Cardiac fibroblast (primary cell): ENCODE data around the gene PTCSC3.

Experiments used
- DNase-seq, 2 donors: peaks; one replicate each; pipeline versions ENCODE4 v3.0.0 to v3.0.0-alpha.2; 2010; ENCODE audit warnings: low read depth in 2 of 2
- H3K4me3 ChIP-seq, 2 donors: replicated peaks in 1 of 2; 1 replicate in 1 of 2; 2 replicates in 1 of 2; pipeline ENCODE4 v1.5.1; 2011; ENCODE audit warnings: low read depth in 2 of 2, low read length in 2 of 2, mild to moderate bottlenecking in 2 of 2, moderate library complexity in 1 of 2
- TF ChIP-seq, protein P1 (sequence below): IDR thresholded peaks from one replicate; pipeline ENCODE4 v1.5.1; 2011; ENCODE audit warnings: low read depth, mild to moderate bottlenecking, low read length, inconsistent platforms

Gene PTCSC3

GRCh38 chr14:36181417-36181816 is 4.9 kb upstream of the PTCSC3 start:
- TF ChIP-seq, protein P1, sequence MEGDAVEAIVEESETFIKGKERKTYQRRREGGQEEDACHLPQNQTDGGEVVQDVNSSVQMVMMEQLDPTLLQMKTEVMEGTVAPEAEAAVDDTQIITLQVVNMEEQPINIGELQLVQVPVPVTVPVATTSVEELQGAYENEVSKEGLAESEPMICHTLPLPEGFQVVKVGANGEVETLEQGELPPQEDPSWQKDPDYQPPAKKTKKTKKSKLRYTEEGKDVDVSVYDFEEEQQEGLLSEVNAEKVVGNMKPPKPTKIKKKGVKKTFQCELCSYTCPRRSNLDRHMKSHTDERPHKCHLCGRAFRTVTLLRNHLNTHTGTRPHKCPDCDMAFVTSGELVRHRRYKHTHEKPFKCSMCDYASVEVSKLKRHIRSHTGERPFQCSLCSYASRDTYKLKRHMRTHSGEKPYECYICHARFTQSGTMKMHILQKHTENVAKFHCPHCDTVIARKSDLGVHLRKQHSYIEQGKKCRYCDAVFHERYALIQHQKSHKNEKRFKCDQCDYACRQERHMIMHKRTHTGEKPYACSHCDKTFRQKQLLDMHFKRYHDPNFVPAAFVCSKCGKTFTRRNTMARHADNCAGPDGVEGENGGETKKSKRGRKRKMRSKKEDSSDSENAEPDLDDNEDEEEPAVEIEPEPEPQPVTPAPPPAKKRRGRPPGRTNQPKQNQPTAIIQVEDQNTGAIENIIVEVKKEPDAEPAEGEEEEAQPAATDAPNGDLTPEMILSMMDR = no peak
- no peak for DNase-seq
- no peak overlapping the region for H3K4me3 ChIP-seq

- H3K4me3 ChIP-seq = no peak overlapping the region
- no peak for DNase-seq
- TF ChIP-seq, protein P1 = no peak
Measured at GRCh38 chr14:36177489-36177888, 967 bp upstream of the PTCSC3 start.

GRCh38 chr14:36174767-36175424 is 1.6 kb downstream of the PTCSC3 start:
- H3K4me3 ChIP-seq = no peak overlapping the region
- TF ChIP-seq, protein P1 = no peak
- DNase-seq = no peak

DNA sequence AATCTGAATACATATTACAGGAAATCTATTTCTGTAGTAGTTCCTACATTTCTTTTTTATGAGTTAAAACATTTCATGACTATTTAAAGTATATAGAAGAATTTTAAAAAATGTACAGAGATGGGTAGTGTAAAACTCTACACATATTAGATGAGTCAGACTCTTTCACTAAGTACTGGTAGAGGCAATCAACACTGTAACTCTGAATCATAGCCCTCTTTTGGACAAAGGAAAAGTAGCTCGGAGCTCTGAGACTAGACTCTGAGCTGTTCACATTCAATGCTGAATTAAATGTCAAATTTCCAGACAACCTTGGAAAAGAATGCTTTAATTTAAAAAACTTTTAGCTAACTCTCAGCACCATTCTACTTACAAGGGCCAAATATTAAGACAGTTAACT is 3.4 kb downstream of the PTCSC3 start:
- H3K4me3 ChIP-seq = no peak overlapping the region
- DNase-seq = no peak
- TF ChIP-seq, protein P1 = no peak

GRCh38 chr14:36171607-36172006 is 4.9 kb downstream of the PTCSC3 start:
- DNase-seq = no peak
- H3K4me3 ChIP-seq = no peak overlapping the region
- TF ChIP-seq, protein P1 = no peak

GRCh38 chr14:36167431-36167830 is 9.1 kb downstream of the PTCSC3 start:
- no peak for DNase-seq
- TF ChIP-seq, protein P1 = no peak
- H3K4me3 ChIP-seq = no peak overlapping the region

DNA sequence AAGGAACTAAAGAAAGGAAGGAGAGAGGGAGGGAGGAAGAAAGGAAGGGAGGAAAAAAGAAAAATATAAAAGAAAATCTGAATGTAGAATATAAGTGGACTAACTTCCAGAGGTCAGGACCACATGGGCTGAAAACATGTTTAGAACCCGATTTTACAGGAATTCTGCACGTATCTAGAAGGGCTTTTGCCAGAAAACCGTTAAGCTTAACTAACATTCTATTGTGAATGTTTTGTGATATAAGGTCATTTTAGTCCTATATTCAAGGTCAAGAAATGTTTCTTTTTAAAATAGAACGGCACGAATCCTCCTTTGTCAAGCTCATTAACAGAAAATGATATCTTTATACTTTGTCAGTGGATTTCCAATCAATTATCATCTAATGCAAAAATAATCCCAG is 13.1 kb downstream of the PTCSC3 start:
- no peak for DNase-seq
- H3K4me3 ChIP-seq = no peak overlapping the region
- TF ChIP-seq, protein P1 = no peak
